HG03196 (cell line): ENCODE results near the gene IQGAP2.
"Not testable (repeated sequence)": the region's sequence is repeated elsewhere in the genome, so short reads cannot be mapped to it uniquely, and the experiment has no call there.

ENCODE experiments used
- ATAC-seq: cut with Tn5 transposase; IDR thresholded peaks from one replicate; pipeline ENCODE4 v1.9.1; 2021; ENCODE audit not compliant: unreplicated experiment

The IQGAP2 gene

GRCh38 chr5:76532973-76533372 lies 129.9 kb downstream of the IQGAP2 start:
- ATAC-seq = no peak

DNA sequence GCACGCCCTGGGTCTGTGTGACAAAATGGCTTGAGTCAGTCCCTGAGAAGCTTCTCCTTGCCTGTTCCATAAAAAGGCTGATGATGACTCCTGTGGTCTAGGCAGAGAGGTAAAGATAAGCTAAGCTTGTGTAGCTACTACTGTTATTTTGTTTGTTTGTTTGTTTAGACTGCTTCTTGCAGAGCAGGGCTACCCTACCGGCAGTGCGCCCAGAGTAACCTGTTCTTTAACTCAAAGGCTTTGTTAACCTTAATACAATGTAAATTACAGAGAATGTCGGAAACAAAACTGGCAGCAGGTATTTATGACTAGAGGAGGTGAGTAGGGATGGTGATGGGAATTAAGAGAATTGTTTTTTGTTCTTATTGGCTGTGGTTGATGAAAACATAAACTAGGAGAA lies 132.5 kb downstream of the IQGAP2 start:
- ATAC-seq = no peak

DNA sequence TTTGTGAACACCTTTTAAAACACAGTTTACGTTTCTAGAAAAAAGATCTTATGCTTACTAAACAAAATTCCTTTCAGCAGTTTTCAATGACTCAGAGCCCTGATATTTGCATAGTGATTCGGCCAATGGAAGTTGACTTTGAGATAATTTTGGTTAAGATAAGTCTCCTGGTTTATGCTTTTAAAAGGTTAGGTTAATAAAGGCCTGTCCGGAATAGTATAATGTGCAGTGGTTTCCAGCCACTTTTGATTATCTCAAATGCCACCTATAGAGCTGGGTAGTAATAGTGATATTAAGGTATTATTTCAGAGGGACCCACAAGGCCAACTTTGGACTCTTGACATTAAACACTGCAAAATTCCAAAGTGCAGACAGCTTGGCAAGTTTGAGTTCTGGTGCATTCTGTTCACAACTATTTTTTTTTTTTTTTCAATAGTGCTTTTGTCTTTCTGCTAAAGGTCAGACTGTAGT lies 134.0 kb downstream of the IQGAP2 start:
- ATAC-seq = no peak

DNA sequence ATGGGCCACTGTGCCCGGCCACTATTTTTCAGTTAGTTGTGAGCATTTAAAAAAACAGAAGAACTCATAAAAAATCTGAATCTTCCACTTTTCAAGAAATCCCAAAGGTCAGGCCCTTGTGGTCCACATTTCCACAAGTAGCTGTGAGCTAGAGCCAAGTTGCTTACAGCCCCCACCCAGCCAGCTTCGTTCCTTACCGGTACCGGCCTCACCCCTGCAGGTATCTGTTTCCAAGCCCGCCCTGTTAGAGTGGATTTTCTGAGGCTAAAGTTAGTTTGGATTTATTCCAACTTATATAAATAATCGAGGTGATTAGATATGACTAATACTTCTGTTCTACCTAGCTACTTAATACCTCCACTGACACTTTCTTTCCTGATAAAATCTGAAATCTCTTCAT lies 139.2 kb downstream of the IQGAP2 start:
- ATAC-seq = no peak

DNA sequence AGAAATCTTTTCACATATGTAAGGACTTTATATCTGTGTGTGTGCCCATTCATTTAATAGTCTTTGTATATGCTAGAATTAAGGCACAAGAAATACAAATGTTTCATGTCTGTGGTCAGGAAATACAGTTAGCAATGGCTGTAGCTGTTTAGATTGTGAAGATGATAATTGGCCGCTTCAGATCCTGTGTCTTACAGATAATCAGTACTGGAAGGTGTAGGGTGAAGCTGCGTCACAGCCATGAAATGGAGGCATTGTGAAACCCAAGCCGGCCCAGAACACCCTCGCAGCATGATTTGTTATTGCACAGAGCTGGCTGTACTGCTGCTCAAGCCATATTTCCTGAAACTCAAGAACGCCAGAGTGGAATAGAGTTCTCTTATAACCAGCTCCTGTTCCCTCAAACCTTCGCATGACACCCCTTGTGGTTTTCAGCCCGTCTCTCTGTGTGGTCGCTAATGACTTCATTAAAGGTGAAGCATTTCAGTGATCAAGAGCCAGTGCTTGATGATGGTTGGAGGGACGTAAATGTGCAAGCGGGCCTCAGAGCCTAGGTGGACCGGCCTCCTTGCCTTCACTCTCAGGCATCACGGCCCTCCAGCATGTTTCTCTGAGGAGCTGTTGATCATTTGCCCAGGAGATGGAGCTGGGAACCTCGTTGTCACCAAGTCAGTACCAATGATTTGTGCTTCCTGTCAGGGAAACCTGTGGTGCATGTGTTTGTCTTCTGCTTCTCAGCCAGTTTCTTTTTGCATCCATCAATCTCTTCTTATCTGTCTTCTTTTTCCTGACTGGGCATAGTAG lies 140.0 kb downstream of the IQGAP2 start:
- ATAC-seq = peak; percentile 26

DNA sequence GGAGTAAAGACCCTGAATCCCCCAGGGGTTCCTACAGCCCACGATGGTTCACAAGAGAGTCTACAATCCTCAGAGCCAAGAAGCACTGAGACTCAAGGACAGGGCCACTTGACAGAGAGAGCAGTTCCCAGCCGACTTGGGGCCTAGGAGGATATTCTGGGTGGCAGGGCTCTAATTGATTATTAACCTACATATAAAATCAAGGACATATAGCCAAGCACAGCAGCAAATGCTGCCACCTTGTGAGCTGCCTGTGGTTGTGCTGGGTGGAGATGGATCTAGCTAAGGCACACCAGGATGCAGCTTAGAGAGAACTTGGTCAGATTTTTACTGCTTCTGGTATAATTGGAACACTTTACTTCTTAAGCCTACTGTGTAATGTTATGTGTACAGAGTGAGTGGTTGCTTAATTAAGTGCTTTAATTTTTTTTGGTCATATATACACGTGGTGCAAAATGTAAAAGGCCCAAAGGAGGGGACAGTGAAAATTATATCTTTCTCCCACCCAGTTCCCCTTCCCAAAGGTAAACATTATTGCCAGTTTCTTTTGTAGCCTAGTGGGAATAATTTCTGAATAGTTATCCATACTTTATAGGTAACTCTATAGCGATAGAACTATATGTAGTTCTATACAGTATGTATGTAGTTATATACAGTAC lies 141.3 kb downstream of the IQGAP2 start:
- ATAC-seq = peak; percentile 34

GRCh38 chr5:76545184-76545583 lies 142.1 kb downstream of the IQGAP2 start:
- ATAC-seq = no peak

- ATAC-seq = no peak
These were observed 143.5 kb downstream of the IQGAP2 start for GRCh38 chr5:76546497-76547102.

DNA sequence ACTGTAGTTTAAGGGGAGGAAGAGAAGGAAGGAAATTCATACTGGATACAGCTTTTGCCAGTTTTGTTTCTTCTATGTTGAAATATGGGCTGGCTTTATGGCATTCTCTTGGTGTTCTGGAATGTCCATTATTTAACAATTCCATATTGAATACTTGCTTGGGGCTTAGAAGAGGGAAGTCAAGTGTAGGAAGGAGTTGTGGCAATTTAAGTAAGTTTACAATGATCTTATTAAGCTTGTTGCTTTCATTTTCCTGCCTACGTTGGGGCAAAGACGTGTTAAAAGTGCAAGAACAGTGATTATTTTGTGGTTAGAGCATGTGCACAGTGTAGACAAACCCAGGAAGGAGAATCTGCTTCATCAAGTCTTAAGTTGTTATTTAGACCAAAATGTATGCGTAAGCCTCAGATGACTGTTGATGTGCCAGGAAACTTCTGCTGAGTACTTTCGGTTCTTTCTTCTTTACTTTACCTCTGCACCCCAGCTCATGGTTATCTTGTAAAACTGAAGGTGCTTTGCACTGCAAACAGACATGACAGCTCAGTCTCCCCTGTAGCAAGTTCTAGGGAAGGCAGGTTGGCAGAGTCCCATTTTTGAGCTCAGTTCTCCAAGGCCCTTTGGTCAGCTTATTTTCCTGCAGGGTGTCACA lies 144.3 kb downstream of the IQGAP2 start:
- ATAC-seq = peak; percentile 58

DNA sequence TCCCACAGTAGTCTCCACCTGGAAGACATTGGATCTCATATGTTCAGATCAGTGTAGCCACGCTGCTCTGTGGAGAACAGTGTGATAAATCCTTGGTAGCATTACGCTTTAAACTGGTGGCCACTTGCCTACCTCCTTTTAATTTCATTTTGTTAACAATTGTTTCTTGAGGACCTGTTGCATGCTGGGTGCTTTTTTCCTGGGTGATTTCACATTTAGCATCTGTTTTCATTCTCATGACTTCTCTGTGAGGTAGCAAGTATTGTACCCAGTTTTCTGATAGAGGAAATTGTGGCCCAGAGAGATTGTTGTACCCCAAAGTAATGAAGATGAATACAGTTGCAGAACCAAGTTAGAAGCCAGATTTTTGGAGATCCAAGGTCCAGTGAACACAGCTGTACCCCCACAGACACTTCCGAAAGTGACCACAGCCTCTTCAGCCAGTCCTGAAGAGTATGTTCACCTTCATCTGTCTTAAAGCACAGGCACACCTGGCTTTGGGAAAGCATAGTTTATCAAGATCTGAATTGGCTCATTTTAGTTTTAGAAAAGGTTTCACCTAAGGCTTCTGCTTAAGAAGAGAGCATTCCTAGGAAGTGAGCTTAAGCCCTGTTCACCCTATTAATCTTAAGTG lies 144.9 kb downstream of the IQGAP2 start:
- no peak for ATAC-seq

GRCh38 chr5:76548525-76549229 lies 145.6 kb downstream of the IQGAP2 start:
- no peak for ATAC-seq

DNA sequence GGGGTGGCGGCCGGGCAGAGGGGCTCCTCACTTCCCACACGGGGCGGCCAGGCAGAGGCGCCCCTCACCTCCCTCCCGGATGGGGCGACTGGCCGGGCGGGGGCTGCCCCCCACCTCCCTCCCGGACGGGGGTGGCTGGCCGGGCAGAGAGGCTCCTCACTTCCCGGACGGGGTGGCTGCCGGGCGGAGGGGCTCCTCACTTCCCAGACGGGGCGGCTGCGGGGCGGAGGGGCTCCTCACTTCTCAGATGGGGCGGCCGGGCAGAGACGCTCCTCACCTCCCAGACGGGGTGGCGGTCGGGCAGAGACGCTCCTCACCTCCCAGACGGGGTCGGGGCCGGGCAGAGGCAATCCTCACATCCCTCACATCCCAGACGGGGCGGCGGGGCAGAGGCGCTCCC lies 147.8 kb downstream of the IQGAP2 start:
- not testable (repeated sequence) for ATAC-seq

DNA sequence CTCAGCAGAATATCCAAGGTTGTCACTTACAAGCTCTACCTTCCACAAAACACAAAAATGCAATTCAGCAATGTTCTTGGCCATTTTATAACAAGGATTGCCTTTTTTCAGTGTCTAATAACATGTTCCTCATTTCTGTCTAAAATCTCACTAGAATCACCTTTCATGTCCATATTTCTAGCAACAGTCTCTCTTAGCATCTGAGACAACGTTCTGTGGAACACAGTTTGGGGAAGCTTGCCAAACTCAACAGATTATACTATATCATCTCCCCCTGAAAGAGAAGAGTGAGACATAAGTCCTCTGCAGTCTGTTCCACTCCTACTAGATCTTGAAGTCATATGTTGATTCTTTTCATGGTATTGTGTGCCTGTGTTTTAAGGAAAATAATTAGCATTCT lies 149.5 kb downstream of the IQGAP2 start:
- no peak for ATAC-seq

DNA sequence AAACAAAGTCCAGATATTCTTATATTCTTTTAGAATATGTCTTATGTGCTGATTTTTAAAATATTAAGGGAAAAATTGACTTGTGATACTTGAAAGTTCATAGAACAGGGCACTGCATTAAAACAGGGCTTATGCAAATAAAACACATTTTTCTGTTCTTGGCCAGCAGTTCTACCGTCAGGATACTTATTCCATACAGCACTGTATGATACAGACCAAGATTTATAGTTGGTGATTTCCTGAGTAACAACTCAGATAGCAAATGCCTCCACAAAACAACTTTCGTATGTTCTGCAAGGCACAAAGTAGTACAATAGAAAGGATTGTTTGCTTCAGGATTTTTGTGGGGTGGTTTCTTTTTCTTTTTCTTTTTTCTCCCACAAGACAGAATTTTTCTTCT lies 150.2 kb downstream of the IQGAP2 start:
- no peak for ATAC-seq

- ATAC-seq = no peak
These were observed 152.0 kb downstream of the IQGAP2 start for GRCh38 chr5:76555114-76555513.

- ATAC-seq = no peak
These were observed 152.6 kb downstream of the IQGAP2 start for GRCh38 chr5:76555717-76556116.

DNA sequence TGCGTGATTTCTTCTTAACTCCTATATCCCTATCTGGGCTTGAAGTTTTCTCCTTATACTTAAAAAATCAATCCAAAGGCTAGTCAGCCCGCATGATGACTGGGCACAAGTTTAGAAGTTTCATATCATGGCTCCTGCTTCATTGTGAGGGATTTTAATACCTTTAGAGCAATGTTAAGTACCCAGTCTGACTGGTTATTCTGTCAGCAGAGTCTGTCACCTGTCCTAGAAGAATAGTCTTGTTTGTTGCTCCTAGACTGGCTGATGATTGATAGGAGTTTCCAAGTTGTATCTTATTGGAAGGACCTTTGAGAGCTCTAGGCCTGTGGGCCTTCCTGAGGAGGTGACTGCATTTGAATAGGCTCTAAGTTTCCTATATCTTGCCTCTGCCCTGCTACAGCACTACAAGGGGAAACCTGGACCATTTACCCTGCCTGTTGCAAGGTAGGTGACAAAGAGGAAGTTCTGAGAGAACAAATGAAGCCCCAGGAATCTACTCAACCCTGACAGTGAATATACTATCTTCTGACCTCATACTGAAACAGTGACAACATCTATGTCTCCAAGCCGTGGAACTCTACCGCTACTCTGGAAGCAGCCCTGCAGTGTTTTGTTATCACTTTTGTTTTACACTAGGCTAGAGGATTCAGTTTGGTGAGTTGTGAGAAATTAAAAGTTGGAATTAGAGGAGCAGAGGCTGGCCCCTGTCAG lies 153.6 kb downstream of the IQGAP2 start:
- ATAC-seq = peak; percentile 87

DNA sequence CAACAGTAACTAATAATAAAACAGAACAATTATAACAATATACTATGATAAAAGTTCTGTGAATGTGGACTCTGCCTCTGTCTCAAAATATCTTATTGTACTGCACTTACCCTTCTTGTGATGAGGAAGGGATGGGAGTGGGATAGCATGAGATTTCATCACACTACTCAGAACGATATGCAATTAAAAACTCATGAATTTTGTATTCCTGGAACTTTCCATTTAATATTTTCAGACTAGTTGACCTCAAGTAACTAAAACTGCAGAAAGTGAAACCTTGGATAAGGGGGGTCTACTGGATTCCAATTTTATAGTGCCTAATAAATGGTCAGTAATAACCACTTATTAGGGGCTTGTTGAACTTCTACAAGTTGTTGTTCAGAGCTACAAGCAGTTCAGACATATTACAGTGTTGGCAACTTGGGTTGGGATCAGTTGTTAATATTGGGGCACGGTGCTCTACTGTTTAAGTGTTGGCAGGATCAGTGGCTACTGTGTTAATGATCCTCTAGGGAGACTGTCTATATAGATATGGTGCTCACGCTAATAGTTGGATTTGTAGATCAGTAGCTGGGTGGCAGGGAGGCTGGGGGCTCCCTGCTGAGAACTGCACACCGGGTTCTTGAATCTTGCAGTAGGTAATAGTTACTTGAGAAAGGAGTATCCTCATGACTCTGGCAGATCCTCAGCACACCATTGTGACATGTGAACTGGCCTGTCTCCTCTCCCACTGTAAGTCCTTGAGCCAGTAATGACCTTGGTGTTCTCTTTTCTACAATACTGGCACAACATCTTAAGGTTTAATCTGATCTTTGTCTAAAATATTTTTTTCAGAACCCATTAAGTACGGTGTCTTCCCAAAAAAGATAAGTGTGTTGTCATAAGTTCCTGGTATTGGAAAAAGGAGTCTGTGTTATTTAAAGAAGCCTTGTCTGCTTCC lies 158.1 kb downstream of the IQGAP2 start:
- no peak for ATAC-seq

DNA sequence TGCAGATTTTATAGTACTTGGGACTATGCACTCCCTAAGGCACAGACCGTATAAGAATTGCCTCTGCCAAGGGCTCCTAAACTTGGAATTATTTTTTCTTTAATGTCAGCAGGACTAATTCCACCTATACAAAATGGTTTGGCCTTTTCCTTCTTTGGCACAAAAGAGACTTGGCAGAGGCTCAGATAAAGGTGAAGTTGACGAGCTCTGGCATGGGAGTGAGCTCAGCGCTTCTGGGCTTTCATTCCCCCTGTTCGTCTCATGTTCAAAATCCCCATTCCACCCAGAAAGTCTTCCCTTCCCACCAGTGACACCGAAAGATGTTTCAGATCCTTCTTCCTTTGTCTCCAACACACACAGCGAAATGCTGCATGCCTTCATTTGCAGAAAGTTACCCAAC lies 158.9 kb downstream of the IQGAP2 start:
- ATAC-seq = no peak
